CD14-positive monocyte (primary cell): ENCODE results near the gene REPIN1. TPM values are rescaled to one million over a fixed set of nuclear protein-coding genes. Genes with fewer than 3 reads are reported as not detected.

ENCODE experiments used
- DNase-seq, 3 donors: peaks; one replicate each; pipeline ENCODE4 v3.0.0-alpha.2; 2011 to 2022
- H2AFZ ChIP-seq: 2 replicates; pipeline ENCODE4 v1.6.0; 2012; ENCODE audit warnings: mild to moderate bottlenecking, low read depth, low read length, inconsistent platforms; ENCODE audit not compliant: insufficient read depth, poor library complexity, severe bottlenecking
- H3K27ac ChIP-seq, 2 donors: 1 replicate in 1 of 2; 2 replicates in 1 of 2; pipeline ENCODE4 v1.5.1; 2012 to 2013; ENCODE audit warnings: low read length in 2 of 2, control low read depth in 1 of 2, inconsistent platforms in 1 of 2, low read depth in 1 of 2, mild to moderate bottlenecking in 1 of 2
- H3K27me3 ChIP-seq, 2 donors: one replicate each; pipeline versions ENCODE4 v1.6.0 to v1.6.1; 2011 to 2013; ENCODE audit warnings: low read length in 2 of 2; ENCODE audit not compliant: control insufficient read depth in 2 of 2, insufficient read depth in 2 of 2
- H3K36me3 ChIP-seq, 2 donors: replicated peaks in 1 of 2; 1 replicate in 1 of 2; 2 replicates in 1 of 2; pipeline versions ENCODE4 v1.5.1 to v1.6.1; 2012 to 2013; ENCODE audit warnings: low read length in 2 of 2, control low read depth in 1 of 2, inconsistent platforms in 1 of 2, mild to moderate bottlenecking in 1 of 2; ENCODE audit not compliant: insufficient read depth in 2 of 2, control insufficient read depth in 1 of 2
- H3K4me1 ChIP-seq, 2 donors: 1 replicate in 1 of 2; 2 replicates in 1 of 2; pipeline versions ENCODE4 v1.5.1 to v1.6.1; 2012 to 2013; ENCODE audit warnings: low read length in 2 of 2, control low read depth in 1 of 2, inconsistent platforms in 1 of 2, mild to moderate bottlenecking in 1 of 2, moderate library complexity in 1 of 2; ENCODE audit not compliant: insufficient read depth in 2 of 2, control insufficient read depth in 1 of 2
- H3K4me2 ChIP-seq: replicated peaks from 2 replicates; pipeline ENCODE3; 2012; ENCODE audit warnings: low read length, moderate library complexity, mild to moderate bottlenecking; ENCODE audit not compliant: poor library complexity, severe bottlenecking; ENCODE audit errors: extremely low read depth
- H3K4me3 ChIP-seq, 3 experiments: fragments of 200-600 bp in 1 of 3; sonication (generic) in 1 of 3; replicated peaks in 1 of 3; 1 replicate in 2 of 3; 2 replicates in 1 of 3; pipeline ENCODE4 v1.5.1; 2011 to 2013; ENCODE audit warnings: low read length in 3 of 3, mild to moderate bottlenecking in 3 of 3, control low read depth in 2 of 3, low read depth in 2 of 3, inconsistent platforms in 1 of 3, moderate library complexity in 1 of 3
- H3K79me2 ChIP-seq: 2 replicates; pipeline ENCODE4 v1.6.0; 2012; ENCODE audit warnings: mild to moderate bottlenecking, control low read depth, inconsistent platforms, low read length, moderate library complexity; ENCODE audit not compliant: insufficient read depth
- H3K9ac ChIP-seq: 2 replicates; pipeline ENCODE4 v1.6.0; 2017; ENCODE audit warnings: low read length, mild to moderate bottlenecking; ENCODE audit not compliant: insufficient read depth, poor library complexity, severe bottlenecking
- H3K9me3 ChIP-seq, 2 donors: replicated peaks in 1 of 2; 1 replicate in 1 of 2; 2 replicates in 1 of 2; pipeline versions ENCODE4 v1.5.1 to v1.6.1; 2012 to 2013; ENCODE audit warnings: low read length in 2 of 2, control low read depth in 1 of 2; ENCODE audit not compliant: control insufficient read depth in 1 of 2, insufficient read depth in 1 of 2
- H4K20me1 ChIP-seq: 2 replicates; pipeline ENCODE4 v1.6.0; 2012; ENCODE audit warnings: mild to moderate bottlenecking, low read length, control low read depth, moderate library complexity; ENCODE audit not compliant: insufficient read depth
- H3K27ac Mint-ChIP-seq, 7 donors: one replicate each; pipeline ENCODE4 v1.8.0; 2020; ENCODE audit warnings: mild to moderate bottlenecking in 7 of 7, mixed read lengths in 7 of 7, moderate library complexity in 6 of 7, inconsistent platforms in 2 of 7
- H3K27me3 Mint-ChIP-seq, 3 donors: one replicate each; pipeline ENCODE4 v1.8.0; 2021 to 2022; ENCODE audit warnings: low read depth in 3 of 3, mild to moderate bottlenecking in 3 of 3, mixed read lengths in 3 of 3, moderate library complexity in 3 of 3, inconsistent platforms in 1 of 3
- H3K36me3 Mint-ChIP-seq, 2 donors: one replicate each; pipeline ENCODE4 v1.8.0; 2020; ENCODE audit warnings: mixed read lengths in 2 of 2, inconsistent platforms in 1 of 2, mild to moderate bottlenecking in 1 of 2
- H3K4me1 Mint-ChIP-seq: one replicate; pipeline ENCODE4 v1.8.0; 2020; ENCODE audit warnings: mild to moderate bottlenecking, mixed read lengths
- H3K4me3 Mint-ChIP-seq, 2 donors: one replicate each; pipeline ENCODE4 v1.8.0; 2020; ENCODE audit warnings: mild to moderate bottlenecking in 2 of 2, mixed read lengths in 2 of 2, moderate library complexity in 1 of 2
- H3K9me3 Mint-ChIP-seq, 7 donors: one replicate each; pipeline ENCODE4 v1.8.0; 2020 to 2022; ENCODE audit warnings: mixed read lengths in 7 of 7, mild to moderate bottlenecking in 6 of 7, moderate library complexity in 6 of 7, inconsistent platforms in 2 of 7
- WGBS: methylation state at CpG from one replicate; pipeline ENCODE4 v1.1.5; 2013; ENCODE audit warnings: missing lambda C conversion rate; ENCODE audit not compliant: insufficient coverage; 5-methylcytosine and 5-hydroxymethylcytosine counted together
- intact Hi-C, 2 donors: fragments of 100-400 bp; cut with micrococcal nuclease; formaldehyde crosslinking; loops; one replicate each; pipeline versions ENCODE4 v1.15.0 to v1.15.1; 2023
- polyA plus RNA-seq, 3 donors: library from polyadenylated mRNA; depleted of rRNA in 1 of 3; unstranded in 2 of 3; stranded (reverse) in 1 of 3; fragments of 300-500 nt in 2 of 3; fragments of >200 nt in 1 of 3; fragmentation: Illumina TruSeq in 2 of 3; gene quantifications; 1 replicate in 2 of 3; 2 replicates in 1 of 3; pipeline ENCODE4 v1.2.3, GENCODE V29; 2012 to 2021
- TF ChIP-seq, protein P1 (sequence below): fragments of 200-600 bp; IDR thresholded peaks from one replicate; pipeline ENCODE4 v1.8.0; 2022; ENCODE audit warnings: antibody characterized with exemption, mild to moderate bottlenecking

REPIN1 gene
- polyA plus RNA-seq, 3 donors: 32.7 to 42.9 (median 39.0) TPM

- H3K27ac Mint-ChIP-seq: no peak overlapping the region
- H3K9me3 Mint-ChIP-seq: no peaks in the 10 kb centered on the region
- Histone ChIP-seq H2AFZ (no peak overlapping the region), H3K9me3 (no peaks in the 10 kb centered on the region), H3K79me2 (peaks cover 12% of the 10 kb centered on the region), H3K27me3 (no peaks in the 10 kb centered on the region), H3K4me1 (peaks cover 32 to 37% of the 10 kb centered on the region in 2 donors), H3K4me2 (no peak overlapping the region), H3K9ac (no peak overlapping the region), H3K27ac (no peak overlapping the region), H3K4me3 (no peak overlapping the region), H3K36me3 (peaks cover 21 to 43% of the 10 kb centered on the region in 2 donors), H4K20me1 (no peaks in the 10 kb centered on the region)
- peaks cover 35% of the 10 kb centered on the region for H3K4me1 Mint-ChIP-seq
- H3K4me3 Mint-ChIP-seq: no peak overlapping the region
- TF ChIP-seq, protein P1, sequence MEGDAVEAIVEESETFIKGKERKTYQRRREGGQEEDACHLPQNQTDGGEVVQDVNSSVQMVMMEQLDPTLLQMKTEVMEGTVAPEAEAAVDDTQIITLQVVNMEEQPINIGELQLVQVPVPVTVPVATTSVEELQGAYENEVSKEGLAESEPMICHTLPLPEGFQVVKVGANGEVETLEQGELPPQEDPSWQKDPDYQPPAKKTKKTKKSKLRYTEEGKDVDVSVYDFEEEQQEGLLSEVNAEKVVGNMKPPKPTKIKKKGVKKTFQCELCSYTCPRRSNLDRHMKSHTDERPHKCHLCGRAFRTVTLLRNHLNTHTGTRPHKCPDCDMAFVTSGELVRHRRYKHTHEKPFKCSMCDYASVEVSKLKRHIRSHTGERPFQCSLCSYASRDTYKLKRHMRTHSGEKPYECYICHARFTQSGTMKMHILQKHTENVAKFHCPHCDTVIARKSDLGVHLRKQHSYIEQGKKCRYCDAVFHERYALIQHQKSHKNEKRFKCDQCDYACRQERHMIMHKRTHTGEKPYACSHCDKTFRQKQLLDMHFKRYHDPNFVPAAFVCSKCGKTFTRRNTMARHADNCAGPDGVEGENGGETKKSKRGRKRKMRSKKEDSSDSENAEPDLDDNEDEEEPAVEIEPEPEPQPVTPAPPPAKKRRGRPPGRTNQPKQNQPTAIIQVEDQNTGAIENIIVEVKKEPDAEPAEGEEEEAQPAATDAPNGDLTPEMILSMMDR: no peak
- DNase-seq: no peak
- peaks cover 0 to 2% (median 0%) of the 10 kb centered on the region in 3 donors for H3K27me3 Mint-ChIP-seq
- intact Hi-C loops: no loop called here
- WGBS: no CpG with 5 or more reads among the region's 3 CpGs
- peaks cover 41 to 53% of the 10 kb centered on the region in 2 donors for H3K36me3 Mint-ChIP-seq
Observed at GRCh38 chr7:150327308-150327707, 41.3 kb upstream of the REPIN1 start.

DNA sequence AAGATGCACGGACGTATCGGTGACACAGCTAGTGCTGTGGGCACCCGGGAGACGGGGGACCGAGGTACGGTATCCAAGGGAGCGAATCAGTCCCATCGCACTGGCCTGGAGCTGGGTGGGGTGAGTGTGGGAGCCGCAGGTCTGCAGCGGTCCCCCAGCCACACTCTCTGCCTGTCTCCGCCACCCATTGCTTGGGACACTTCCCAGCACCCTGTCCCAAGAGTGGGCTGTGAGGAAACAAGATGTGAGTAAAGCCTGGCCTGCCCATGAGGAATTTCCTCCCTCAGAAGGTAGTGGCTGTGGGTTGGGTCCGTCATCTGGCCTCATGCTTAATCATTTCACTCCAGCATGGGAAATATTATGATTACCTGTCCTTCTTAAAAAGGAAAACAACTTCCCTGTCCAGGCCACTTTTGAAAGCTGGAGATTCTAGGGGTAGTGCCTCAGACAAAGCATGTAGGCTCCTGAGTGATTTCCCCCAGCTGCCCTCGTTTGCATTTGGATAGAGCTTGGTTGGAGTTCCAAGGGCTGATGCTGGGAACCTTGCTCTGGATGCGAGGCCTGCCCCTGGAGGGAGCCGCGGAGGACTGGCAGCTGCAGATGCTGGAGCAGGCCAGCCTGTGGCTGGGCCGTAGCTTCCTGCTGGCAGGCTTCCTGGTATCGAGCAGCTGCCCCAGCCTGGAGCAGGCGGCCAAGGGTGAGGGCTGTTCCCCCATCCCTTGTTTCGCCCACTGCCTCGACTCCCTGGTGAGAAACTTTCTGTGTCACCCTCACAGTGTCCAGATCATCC, 39.1 kb upstream of the REPIN1 start:
- H3K4me1 Mint-ChIP-seq: peaks cover 18% of the 10 kb centered on the region
- no peaks in the 10 kb centered on the region for H3K27me3 Mint-ChIP-seq
- no peak overlapping the region for H2AFZ ChIP-seq
- H3K4me1 ChIP-seq: peaks cover 16% of the 10 kb centered on the region in 2 donors
- no peaks in the 10 kb centered on the region for H4K20me1 ChIP-seq
- H3K27ac Mint-ChIP-seq: no peak overlapping the region
- H3K4me3 ChIP-seq: no peak overlapping the region
- no peaks in the 10 kb centered on the region for H3K9me3 ChIP-seq
- no peak overlapping the region for H3K9ac ChIP-seq
- intact Hi-C loops: no loop called here
- peaks cover 21 to 43% of the 10 kb centered on the region in 2 donors for H3K36me3 ChIP-seq
- H3K27me3 ChIP-seq: no peaks in the 10 kb centered on the region
- no peaks in the 10 kb centered on the region for H3K9me3 Mint-ChIP-seq
- no peak overlapping the region for H3K4me3 Mint-ChIP-seq
- no peak overlapping the region for H3K4me2 ChIP-seq
- no peaks in the 10 kb centered on the region for H3K79me2 ChIP-seq
- DNase-seq: no peak
- H3K36me3 Mint-ChIP-seq: peaks cover 43 to 53% of the 10 kb centered on the region in 2 donors
- TF ChIP-seq, protein P1: no peak
- H3K27ac ChIP-seq: no peak overlapping the region
- 95% methylated on average over 19 of the region's 22 CpGs for WGBS
